Kidney epithelial cell (primary cell): Measurements from ENCODE around the gene ZNF516. TPM values are rescaled to one million over a fixed set of nuclear protein-coding genes. Genes with fewer than 3 reads are reported as not detected.

Experiments used
- DNase-seq: peaks from one replicate; pipeline ENCODE4 v3.0.0-alpha.2; 2010; ENCODE audit warnings: low read depth
- H3K27me3 ChIP-seq: 2 replicates; pipeline ENCODE4 v1.6.0; 2011; ENCODE audit warnings: low read length; ENCODE audit not compliant: control insufficient read depth, insufficient read depth
- H3K36me3 ChIP-seq: 2 replicates; pipeline ENCODE4 v1.5.1; 2011; ENCODE audit warnings: low read length; ENCODE audit not compliant: control insufficient read depth, insufficient read depth
- H3K4me3 ChIP-seq: 2 replicates; pipeline ENCODE4 v1.5.1; 2011; ENCODE audit warnings: low read depth, mild to moderate bottlenecking, control low read depth, low read length
- CTCF ChIP-seq: IDR thresholded peaks from 2 replicates; pipeline ENCODE4 v1.5.1; 2011; ENCODE audit warnings: mild to moderate bottlenecking, moderate library complexity, low read length, control low read depth, inconsistent platforms; ENCODE audit not compliant: insufficient read depth, poor library complexity, severe bottlenecking
- total RNA-seq: library from RNA; depleted of rRNA; stranded (reverse); fragments of >200 nt; gene quantifications from 2 replicates; pipeline ENCODE4 v1.2.3, GENCODE V29; 2015

The ZNF516 gene
- total RNA-seq, 1 donor from 2014 or later = 56.1 TPM

GRCh38 chr18:76436342-76436741 lies 58.7 kb downstream of the ZNF516 start:
- no peaks in the 10 kb centered on the region for H3K27me3 ChIP-seq
- TF ChIP-seq CTCF = no peak
- peaks cover 2% of the 10 kb centered on the region for H3K36me3 ChIP-seq
- no peak for DNase-seq
- no peak overlapping the region for H3K4me3 ChIP-seq

GRCh38 chr18:76435316-76435989 lies 59.6 kb downstream of the ZNF516 start:
- Histone ChIP-seq H3K36me3 (peaks cover 2% of the 10 kb centered on the region), H3K4me3 (no peak overlapping the region), H3K27me3 (no peaks in the 10 kb centered on the region)
- DNase-seq = no peak
- TF ChIP-seq CTCF = peak; percentile 4

GRCh38 chr18:76434452-76434851 lies 60.6 kb downstream of the ZNF516 start:
- Histone ChIP-seq H3K4me3 (no peak overlapping the region), H3K36me3 (peaks cover 2% of the 10 kb centered on the region), H3K27me3 (no peaks in the 10 kb centered on the region)
- TF ChIP-seq CTCF = no peak
- no peak for DNase-seq

- no peak for DNase-seq
- Histone ChIP-seq H3K27me3 (no peaks in the 10 kb centered on the region), H3K36me3 (peaks cover 2% of the 10 kb centered on the region), H3K4me3 (no peak overlapping the region)
- TF ChIP-seq CTCF = no peak
Measured at GRCh38 chr18:76433788-76434187, 61.3 kb downstream of the ZNF516 start.

- TF ChIP-seq CTCF = no peak
- no peak for DNase-seq
- Histone ChIP-seq H3K27me3 (no peaks in the 10 kb centered on the region), H3K4me3 (no peak overlapping the region), H3K36me3 (peaks cover 2% of the 10 kb centered on the region)
Measured at GRCh38 chr18:76432970-76433767, 61.9 kb downstream of the ZNF516 start.
